Measurements from ENCODE around the gene MT1F.

MT1F gene

DNA sequence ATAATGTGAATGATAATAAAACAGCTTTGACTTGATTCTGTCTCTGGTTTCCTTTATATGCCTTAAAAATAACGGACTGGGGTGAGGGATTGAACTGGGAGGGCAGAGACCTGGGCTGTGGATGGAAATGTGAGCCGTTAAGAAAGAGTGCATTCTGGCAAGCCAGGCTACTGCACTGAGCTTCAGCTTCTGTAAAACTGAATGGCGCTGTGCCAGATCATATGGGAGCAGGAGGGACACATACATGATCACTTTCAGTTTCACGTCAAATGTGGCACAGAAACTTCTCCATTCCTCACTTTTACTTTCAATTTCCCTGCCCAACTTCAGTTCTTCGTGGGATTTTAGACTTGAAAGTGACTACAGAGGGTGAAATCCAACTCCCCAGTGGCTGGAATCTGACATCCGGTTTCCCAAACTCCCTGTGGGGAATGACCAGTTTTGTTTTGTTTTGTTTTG is 48.3 kb upstream of the MT1F start:
- DNase-seq (peak; percentile 83), ATAC-seq (ENCODE audit: insufficient read depth, low read depth) (peak; percentile 62)
- Histone ChIP-seq H3K4me2 (ENCODE audit: insufficient read depth, low read length) (peak overlapping the region; percentile 89), H3K79me2 (ENCODE audit: insufficient read depth, low read length) (no peaks in the 10 kb centered on the region), H2AFZ (ENCODE audit: low read depth, low read length) (peak overlapping the region; percentile 70), H3K27me3 (ENCODE audit: insufficient read depth, low read length, poor library complexity) (no peaks in the 10 kb centered on the region), H3K9me3 (ENCODE audit: insufficient read depth, low read length, severe bottlenecking) (no peaks in the 10 kb centered on the region), H3K9ac (ENCODE audit: low read depth, low read length) (peak overlapping the region; percentile 63), H3K36me3 (ENCODE audit: insufficient read depth, low read length) (no peaks in the 10 kb centered on the region), H4K20me1 (ENCODE audit: insufficient read depth, low read length) (no peaks in the 10 kb centered on the region), H3K4me1 (ENCODE audit: insufficient read depth, low read length) (peaks cover 41% of the 10 kb centered on the region), H3K4me3 (ENCODE audit: low read depth in 1 of 2, low read length in 2 of 2) (peak overlapping the region; percentile 44 to 70; a peak in 3 of 4 replicates), H3K27ac (ENCODE audit: low read length) (peak overlapping the region; percentile 62)
- TF ChIP-seq, protein P1, sequence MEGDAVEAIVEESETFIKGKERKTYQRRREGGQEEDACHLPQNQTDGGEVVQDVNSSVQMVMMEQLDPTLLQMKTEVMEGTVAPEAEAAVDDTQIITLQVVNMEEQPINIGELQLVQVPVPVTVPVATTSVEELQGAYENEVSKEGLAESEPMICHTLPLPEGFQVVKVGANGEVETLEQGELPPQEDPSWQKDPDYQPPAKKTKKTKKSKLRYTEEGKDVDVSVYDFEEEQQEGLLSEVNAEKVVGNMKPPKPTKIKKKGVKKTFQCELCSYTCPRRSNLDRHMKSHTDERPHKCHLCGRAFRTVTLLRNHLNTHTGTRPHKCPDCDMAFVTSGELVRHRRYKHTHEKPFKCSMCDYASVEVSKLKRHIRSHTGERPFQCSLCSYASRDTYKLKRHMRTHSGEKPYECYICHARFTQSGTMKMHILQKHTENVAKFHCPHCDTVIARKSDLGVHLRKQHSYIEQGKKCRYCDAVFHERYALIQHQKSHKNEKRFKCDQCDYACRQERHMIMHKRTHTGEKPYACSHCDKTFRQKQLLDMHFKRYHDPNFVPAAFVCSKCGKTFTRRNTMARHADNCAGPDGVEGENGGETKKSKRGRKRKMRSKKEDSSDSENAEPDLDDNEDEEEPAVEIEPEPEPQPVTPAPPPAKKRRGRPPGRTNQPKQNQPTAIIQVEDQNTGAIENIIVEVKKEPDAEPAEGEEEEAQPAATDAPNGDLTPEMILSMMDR (IDR thresholded peaks at IDR 0.05; ENCODE audit: borderline replicate concordance, extremely low read depth, low read length, poor library complexity, severe bottlenecking): no peak
- TF ChIP-seq EZH2 (IDR thresholded peaks at IDR 0.05; ENCODE audit: borderline replicate concordance, low read depth, low read length, severe bottlenecking): no peak

DNA sequence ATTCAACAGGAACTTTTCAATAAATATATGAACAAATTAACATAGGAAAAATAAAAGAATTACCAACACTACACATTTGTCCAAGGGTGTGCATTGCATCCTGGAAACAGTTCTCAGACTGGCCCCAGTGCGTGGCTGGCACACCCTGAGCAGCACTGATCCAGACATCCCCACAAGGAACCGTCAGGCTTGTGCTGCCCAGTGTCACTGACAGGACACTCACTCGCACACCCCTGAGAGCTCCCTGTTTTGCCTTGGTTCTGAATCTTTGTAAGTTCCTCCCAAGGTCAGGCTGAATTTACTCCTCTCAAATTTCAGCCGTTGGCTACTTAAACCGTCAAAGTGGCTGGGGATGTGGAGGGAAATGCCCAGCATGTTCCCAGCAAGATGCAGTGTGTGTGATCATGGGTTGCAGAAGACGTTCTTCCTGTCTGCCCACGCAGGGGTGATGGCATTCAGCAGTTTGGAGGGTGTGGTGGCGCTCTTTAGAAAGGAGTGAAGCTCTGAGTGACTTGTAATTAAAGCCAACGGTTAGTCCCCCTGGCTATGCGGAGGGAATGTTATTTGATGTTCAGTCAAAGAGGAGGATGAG is 47.6 kb upstream of the MT1F start:
- peak overlapping the region; percentile 63 for H3K9ac ChIP-seq (ENCODE audit: low read depth, low read length)
- no peaks in the 10 kb centered on the region for H3K79me2 ChIP-seq (ENCODE audit: insufficient read depth, low read length)
- peaks cover 41% of the 10 kb centered on the region for H3K4me1 ChIP-seq (ENCODE audit: insufficient read depth, low read length)
- H2AFZ ChIP-seq (ENCODE audit: low read depth, low read length): peak overlapping the region; percentile 70
- H3K9me3 ChIP-seq (ENCODE audit: insufficient read depth, low read length, severe bottlenecking): no peaks in the 10 kb centered on the region
- H3K27ac ChIP-seq (ENCODE audit: low read length): peak overlapping the region; percentile 62
- no peaks in the 10 kb centered on the region for H3K36me3 ChIP-seq (ENCODE audit: insufficient read depth, low read length)
- TF ChIP-seq, protein P1 (IDR thresholded peaks at IDR 0.05; ENCODE audit: borderline replicate concordance, extremely low read depth, low read length, poor library complexity, severe bottlenecking): no peak
- TF ChIP-seq EZH2 (IDR thresholded peaks at IDR 0.05; ENCODE audit: borderline replicate concordance, low read depth, low read length, severe bottlenecking): no peak
- DNase-seq (peak; percentile 50), ATAC-seq (ENCODE audit: insufficient read depth, low read depth) (no peak)
- H3K4me2 ChIP-seq (ENCODE audit: insufficient read depth, low read length): peak overlapping the region; percentile 89
- H3K27me3 ChIP-seq (ENCODE audit: insufficient read depth, low read length, poor library complexity): no peaks in the 10 kb centered on the region
- no peaks in the 10 kb centered on the region for H4K20me1 ChIP-seq (ENCODE audit: insufficient read depth, low read length)
- peak overlapping the region in 1 of 2 experiments; percentile 70; a peak in 2 of 4 replicates for H3K4me3 ChIP-seq (ENCODE audit: low read depth in 1 of 2, low read length in 2 of 2)

DNA sequence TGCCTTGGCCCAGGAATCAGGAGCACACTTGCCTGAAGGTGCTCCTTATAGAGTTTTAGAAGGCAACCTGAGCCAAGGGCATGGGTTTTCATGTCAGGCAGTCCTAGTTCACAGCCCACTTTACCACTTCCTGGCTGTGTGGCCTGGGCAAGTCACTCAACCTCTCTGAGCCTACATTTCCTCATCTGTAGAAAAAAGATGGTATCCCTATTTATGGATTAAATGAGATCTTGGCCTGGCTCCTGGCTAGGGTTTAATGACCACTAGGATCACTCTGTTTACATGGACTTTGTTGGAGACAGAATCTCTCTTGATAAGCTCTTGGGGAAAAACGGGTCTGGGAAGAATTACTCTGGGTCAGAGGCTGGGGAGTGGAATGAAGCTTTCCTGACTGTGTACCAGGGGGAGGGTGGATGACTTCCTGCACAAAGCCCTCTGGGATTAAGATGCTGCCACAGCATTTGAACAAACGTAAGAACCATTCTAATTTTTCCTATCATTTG is 47.1 kb upstream of the MT1F start:
- no peaks in the 10 kb centered on the region for H3K79me2 ChIP-seq (ENCODE audit: insufficient read depth, low read length)
- H3K27ac ChIP-seq (ENCODE audit: low read length): peak overlapping the region; percentile 62; the same call in 1 of the 2 replicates
- DNase-seq (peak; percentile 55), ATAC-seq (ENCODE audit: insufficient read depth, low read depth) (peak; percentile 23; the same call in 1 of the 3 replicates)
- H3K27me3 ChIP-seq (ENCODE audit: insufficient read depth, low read length, poor library complexity): no peaks in the 10 kb centered on the region
- peaks cover 41% of the 10 kb centered on the region for H3K4me1 ChIP-seq (ENCODE audit: insufficient read depth, low read length)
- no peaks in the 10 kb centered on the region for H4K20me1 ChIP-seq (ENCODE audit: insufficient read depth, low read length)
- H3K9me3 ChIP-seq (ENCODE audit: insufficient read depth, low read length, severe bottlenecking): no peaks in the 10 kb centered on the region
- no peaks in the 10 kb centered on the region for H3K36me3 ChIP-seq (ENCODE audit: insufficient read depth, low read length)
- TF ChIP-seq EZH2 (IDR thresholded peaks at IDR 0.05; ENCODE audit: borderline replicate concordance, low read depth, low read length, severe bottlenecking): no peak
- TF ChIP-seq, protein P1 (IDR thresholded peaks at IDR 0.05; ENCODE audit: borderline replicate concordance, extremely low read depth, low read length, poor library complexity, severe bottlenecking): no peak
- H3K4me2 ChIP-seq (ENCODE audit: insufficient read depth, low read length): peak overlapping the region; percentile 89; the same call in 1 of the 2 replicates
- H2AFZ ChIP-seq (ENCODE audit: low read depth, low read length): peak overlapping the region; percentile 70
- no peak overlapping the region for H3K9ac ChIP-seq (ENCODE audit: low read depth, low read length)
- H3K4me3 ChIP-seq (ENCODE audit: low read depth in 1 of 2, low read length in 2 of 2): no peak overlapping the region
